K562 (cell line): ENCODE results near the gene MALAT1. TPM values are rescaled to one million over a fixed set of nuclear protein-coding genes. Genes with fewer than 3 reads are reported as not detected.
A peak's percentile ranks its signal among the peaks of the same experiment; 100 is the strongest.

Experiments
- BCL6 ChIP-seq: fragments of 250-450 bp; sonication (Bioruptor Pico); IDR thresholded peaks from 2 replicates; pipeline ENCODE4 v1.4.0; 2020
- CBX2 ChIP-seq: fragments of 200-600 bp; sonication (generic); IDR thresholded peaks from one replicate; pipeline ENCODE4 v1.6.1; 2012; ENCODE audit warnings: mild to moderate bottlenecking, low read length, inconsistent platforms; ENCODE audit not compliant: insufficient read depth, poor library complexity, severe bottlenecking
- GATA2 ChIP-seq: sonication (generic); formaldehyde crosslinking; IDR thresholded peaks from 2 replicates; pipeline ENCODE4 v1.4.0; 2020; ENCODE audit warnings: mild to moderate bottlenecking, missing genetic modification reagents
- GTF2A2 ChIP-seq: IDR thresholded peaks from 2 replicates; pipeline ENCODE4 v1.6.1; 2016; ENCODE audit warnings: mild to moderate bottlenecking, missing genetic modification characterization, missing compliant biosample characterization
- HDAC8 ChIP-seq: fragments of 450-650 bp; IDR thresholded peaks from 2 replicates; pipeline ENCODE4 v1.6.1; 2016; ENCODE audit warnings: mild to moderate bottlenecking, missing genetic modification characterization, moderate library complexity, missing compliant biosample characterization
- PHF8 ChIP-seq: fragments of 200-600 bp; sonication (generic); IDR thresholded peaks from 2 replicates; pipeline ENCODE4 v1.6.1; 2012; ENCODE audit warnings: mixed run types, mild to moderate bottlenecking, inconsistent platforms, low read length, moderate library complexity, borderline replicate concordance
- SMAD1 ChIP-seq: fragments of 150-350 bp; IDR thresholded peaks from 2 replicates; pipeline ENCODE4 v1.6.1; 2014; ENCODE audit warnings: low read length, low read depth; ENCODE audit not compliant: partially characterized antibody
- SRSF1 ChIP-seq: fragments of 200-400 bp; formaldehyde crosslinking; IDR thresholded peaks from 2 replicates; pipeline ENCODE4 v1.6.1; 2017; ENCODE audit warnings: mild to moderate bottlenecking, low read depth, low read length, moderate library complexity
- TAL1 ChIP-seq: fragments of 450-650 bp; IDR thresholded peaks from 2 replicates; pipeline ENCODE4 v1.6.1; 2016; ENCODE audit warnings: mild to moderate bottlenecking
- VEZF1 ChIP-seq: fragments of 200-800 bp; sonication (Bioruptor generic); IDR thresholded peaks from 2 replicates; pipeline ENCODE4 v1.6.1; 2017; ENCODE audit warnings: missing genetic modification characterization, missing compliant biosample characterization
- ZNF134 ChIP-seq: fragments of 250-450 bp; sonication (Bioruptor Pico); conservative IDR thresholded peaks from 2 replicates; pipeline ENCODE4 v1.4.0; 2020
- ZNF212 ChIP-seq: fragments of 450-650 bp; formaldehyde crosslinking; IDR thresholded peaks from 2 replicates; pipeline ENCODE4 v1.4.0; 2020; ENCODE audit warnings: mild to moderate bottlenecking
- ZNF3 ChIP-seq: fragments of 250-450 bp; sonication (Bioruptor Pico); IDR thresholded peaks from 2 replicates; pipeline ENCODE4 v1.5.0; 2021; ENCODE audit warnings: mild to moderate bottlenecking, moderate library complexity
- ZNF449 ChIP-seq: fragments of 250-450 bp; sonication (Bioruptor Pico); IDR thresholded peaks from 2 replicates; pipeline ENCODE4 v1.8.0; 2022; ENCODE audit warnings: moderate library complexity, mild to moderate bottlenecking, inconsistent platforms
- ZNF512 ChIP-seq: IDR thresholded peaks from 2 replicates; pipeline ENCODE4 v1.6.1; 2016; ENCODE audit warnings: missing genetic modification characterization, missing compliant biosample characterization
- ZNF592 ChIP-seq: fragments of 450-650 bp; IDR thresholded peaks from 2 replicates; pipeline ENCODE4 v1.6.1; 2017; ENCODE audit warnings: antibody characterized with exemption, mild to moderate bottlenecking
- polyA plus RNA-seq, 8 experiments: library from polyadenylated mRNA; depleted of rRNA in 4 of 8; stranded (reverse) in 5 of 8; unstranded in 3 of 8; fragments of >200 nt; fragmentation: Nextera tagmentation in 2 of 8; fragmentation: Illumina TruSeq in 1 of 8; extraction: Ambion mirVana in 2 of 8; extraction: Trizol in 1 of 8; gene quantifications; 2 replicates each; pipeline versions ENCODE4 v1.2.1 to v1.2.3, GENCODE V29; 2011 to 2014; ENCODE audit warnings: inconsistent platforms in 1 of 8, missing spikeins in 1 of 8
- total RNA-seq, 7 experiments: library from RNA; depleted of rRNA in 6 of 7; stranded (reverse); fragments of >200 nt in 6 of 7; fragmentation: Illumina TruSeq in 2 of 7; extraction: Trizol in 2 of 7; gene quantifications; 2 replicates each; pipeline versions ENCODE4 v1.2.1 to v1.2.3, GENCODE V29; 2011 to 2021; ENCODE audit warnings: low replicate concordance in 1 of 7
- TF ChIP-seq, protein P1 (sequence below): fragments of 250-450 bp; sonication (Bioruptor Pico); IDR thresholded peaks from 2 replicates; pipeline ENCODE4 v1.5.0; 2022; ENCODE audit warnings: mild to moderate bottlenecking

Gene MALAT1
- total and polyA plus RNA-seq, 9 of the 15 experiments (the other 6 are each of a cell fraction or from before 2014, with no cell fraction given), result 363 to 8,715 (median 2,351) TPM

- TF ChIP-seq PHF8 (peak; percentile 75; the same call in 1 of the 2 replicates), HDAC8 (tag) (no peak), TAL1 (no peak), CBX2 (no peak), SMAD1 (no peak), BCL6 (CRISPR knock-in tag) (no peak), GATA2 (CRISPR knock-in tag) (no peak), GTF2A2 (no peak), VEZF1 (CRISPR knock-in tag) (peak; percentile 90), ZNF512 (tag) (no peak), ZNF3 (CRISPR knock-in tag) (no peak), ZNF212 (no peak), SRSF1 (no peak), ZNF592 (no peak), ZNF134 (no peak), ZNF449 (CRISPR knock-in tag) (no peak)
- TF ChIP-seq, protein P1, sequence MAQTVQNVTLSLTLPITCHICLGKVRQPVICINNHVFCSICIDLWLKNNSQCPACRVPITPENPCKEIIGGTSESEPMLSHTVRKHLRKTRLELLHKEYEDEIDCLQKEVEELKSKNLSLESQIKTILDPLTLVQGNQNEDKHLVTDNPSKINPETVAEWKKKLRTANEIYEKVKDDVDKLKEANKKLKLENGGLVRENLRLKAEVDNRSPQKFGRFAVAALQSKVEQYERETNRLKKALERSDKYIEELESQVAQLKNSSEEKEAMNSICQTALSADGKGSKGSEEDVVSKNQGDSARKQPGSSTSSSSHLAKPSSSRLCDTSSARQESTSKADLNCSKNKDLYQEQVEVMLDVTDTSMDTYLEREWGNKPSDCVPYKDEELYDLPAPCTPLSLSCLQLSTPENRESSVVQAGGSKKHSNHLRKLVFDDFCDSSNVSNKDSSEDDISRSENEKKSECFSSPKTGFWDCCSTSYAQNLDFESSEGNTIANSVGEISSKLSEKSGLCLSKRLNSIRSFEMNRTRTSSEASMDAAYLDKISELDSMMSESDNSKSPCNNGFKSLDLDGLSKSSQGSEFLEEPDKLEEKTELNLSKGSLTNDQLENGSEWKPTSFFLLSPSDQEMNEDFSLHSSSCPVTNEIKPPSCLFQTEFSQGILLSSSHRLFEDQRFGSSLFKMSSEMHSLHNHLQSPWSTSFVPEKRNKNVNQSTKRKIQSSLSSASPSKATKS, result no peak
Measured at GRCh38 chr11:65540290-65541092, 41.6 kb downstream of the MALAT1 start (continued).
